ENCODE data around the gene OIT3.

- TF ChIP-seq POLR2A (IDR thresholded peaks at IDR 0.05; ENCODE audit: low read depth, low read length) = no peak
- no peak for TF ChIP-seq CTCF (conservative IDR thresholded peaks at IDR 0.05; ENCODE audit: low read depth, low read length)
- no peak for TF ChIP-seq SMC3 (IDR thresholded peaks at IDR 0.05; ENCODE audit: low read depth, low read length)
- TF ChIP-seq RAD21 (IDR thresholded peaks at IDR 0.05; ENCODE audit: low read length) = no peak
- TF ChIP-seq RCOR1 (IDR thresholded peaks at IDR 0.05; ENCODE audit: insufficient replicate concordance, low read length) = no peak
- no peak for TF ChIP-seq BHLHE40 (IDR thresholded peaks at IDR 0.05; ENCODE audit: low read depth, low read length)
- TF ChIP-seq USF2 (IDR thresholded peaks at IDR 0.05; ENCODE audit: low read depth, low read length) = no peak
- no peak for TF ChIP-seq MXI1 (IDR thresholded peaks at IDR 0.05; ENCODE audit: borderline replicate concordance, low read depth, low read length)
- no peak for TF ChIP-seq RFX5 (IDR thresholded peaks at IDR 0.05; ENCODE audit: low read depth, low read length)
- no peak for TF ChIP-seq ELK1 (IDR thresholded peaks at IDR 0.05; ENCODE audit: borderline replicate concordance, low read depth, low read length)
- no peak for TF ChIP-seq CEBPB (IDR thresholded peaks at IDR 0.05; ENCODE audit: low read depth, low read length)
These were observed 41.8 kb downstream of the OIT3 start for GRCh38 chr10:72935361-72935760.
